Testis (tissue), 3 donors: ENCODE measurements around the gene C1RL. TPM values are rescaled to one million over a fixed set of nuclear protein-coding genes. Genes with fewer than 3 reads are reported as not detected.

Source experiments
- DNase-seq: peaks from one replicate; pipeline ENCODE4 v3.0.0-alpha.2; 2019
- H3K27ac ChIP-seq, 2 donors: fragments of 200-600 bp; sonication (generic); one replicate each; pipeline ENCODE4 v1.5.1; 2019
- H3K27me3 ChIP-seq: fragments of 200-600 bp; sonication (generic); one replicate; pipeline ENCODE4 v1.5.1; 2019
- H3K36me3 ChIP-seq: fragments of 200-600 bp; sonication (generic); one replicate; pipeline ENCODE4 v1.5.1; 2017; ENCODE audit warnings: low read depth; ENCODE audit errors: missing control alignments
- H3K4me1 ChIP-seq: fragments of 200-600 bp; sonication (generic); one replicate; pipeline ENCODE4 v1.5.1; 2019
- H3K4me3 ChIP-seq, 2 donors: fragments of 200-600 bp; sonication (generic); one replicate each; pipeline ENCODE4 v1.5.1; 2017 to 2019
- H3K9me3 ChIP-seq: fragments of 200-600 bp; sonication (generic); one replicate; pipeline ENCODE4 v1.5.1; 2017
- CTCF ChIP-seq, 3 experiments: fragments of 450-650 bp in 2 of 3; fragments of 200-600 bp in 1 of 3; sonication (generic) in 1 of 3; IDR thresholded peaks; one replicate each; pipeline ENCODE4 v1.5.1; 2016 to 2019; ENCODE audit warnings: antibody characterized with exemption in 3 of 3, mild to moderate bottlenecking in 2 of 3, moderate library complexity in 1 of 3
- POLR2A ChIP-seq: fragments of 450-650 bp; IDR thresholded peaks from one replicate; pipeline ENCODE4 v1.6.1; 2017; ENCODE audit warnings: antibody characterized with exemption, mild to moderate bottlenecking, moderate library complexity
- WGBS, 2 donors: methylation state at CpG; one replicate each; pipeline ENCODE4 v1.1.5; 2018; 5-methylcytosine and 5-hydroxymethylcytosine counted together
- intact Hi-C: fragments of 100-400 bp; cut with DNase I; formaldehyde crosslinking; loops from one replicate; pipeline ENCODE4 v1.15.1; 2023; ENCODE audit warnings: low total_unique reads
- polyA plus RNA-seq: library from polyadenylated mRNA; stranded (reverse); fragments of 350-450 nt; fragmentation: Illumina TruSeq; extraction: RNeasy Lipid Tissue Mini Kit (QIAGEN cat#74804); gene quantifications from one replicate; pipeline ENCODE4 v1.2.3, GENCODE V29; 2014; ENCODE audit warnings: low read depth, low replicate concordance; ENCODE audit not compliant: insufficient read depth
- total RNA-seq, 2 donors: library from RNA; depleted of rRNA; stranded (reverse); fragments of >200 nt; gene quantifications; one replicate each; pipeline ENCODE4 v1.2.3, GENCODE V29; 2016

Gene C1RL
- total and polyA plus RNA-seq, 3 donors from 2014 or later, result 19.8 to 31.8 (median 23.9) TPM

- no peak for TF ChIP-seq CTCF (IDR thresholded peaks at IDR 0.05)
- no peak for TF ChIP-seq POLR2A
- intact Hi-C loops, result loop anchor here (5.0 kb wide), 1 partner anchor 44 kb away; the partner anchor contains the start of gene C1S
- Histone ChIP-seq H3K4me3 (no peak overlapping the region), H3K9me3 (no peaks in the 10 kb centered on the region), H3K36me3 (no peaks in the 10 kb centered on the region), H3K4me1 (peaks cover 16% of the 10 kb centered on the region), H3K27me3 (no peaks in the 10 kb centered on the region), H3K27ac (no peak overlapping the region)
- 83 to 88% methylated on average over 1 of the region's 1 CpG for WGBS, 2 donors
- no peak for DNase-seq
Observed at GRCh38 chr12:7106082-7106481, 2.9 kb downstream of the C1RL start.

GRCh38 chr12:7103837-7104584, 5.0 kb downstream of the C1RL start:
- H3K27me3 ChIP-seq, result no peaks in the 10 kb centered on the region
- no peaks in the 10 kb centered on the region for H3K9me3 ChIP-seq
- WGBS, 2 donors, result 84 to 86% methylated on average over 14 of the region's 14 CpGs
- no peak overlapping the region for H3K27ac ChIP-seq
- no peak for DNase-seq
- intact Hi-C loops, result no loop called here
- TF ChIP-seq CTCF (IDR thresholded peaks at IDR 0.05), result no peak
- no peak for TF ChIP-seq POLR2A
- no peaks in the 10 kb centered on the region for H3K36me3 ChIP-seq
- H3K4me1 ChIP-seq, result peaks cover 7% of the 10 kb centered on the region
- H3K4me3 ChIP-seq, result no peak overlapping the region

GRCh38 chr12:7102582-7102981, 6.4 kb downstream of the C1RL start:
- 81 to 89% methylated on average over 3 of the region's 3 CpGs for WGBS, 2 donors
- peak; percentile 9 for DNase-seq
- no peak overlapping the region for H3K4me3 ChIP-seq
- intact Hi-C loops, result no loop called here
- TF ChIP-seq POLR2A (no peak), CTCF (IDR thresholded peaks at IDR 0.05) (no peak)
- H3K9me3 ChIP-seq, result no peaks in the 10 kb centered on the region
- no peaks in the 10 kb centered on the region for H3K36me3 ChIP-seq
- peaks cover 3% of the 10 kb centered on the region for H3K4me1 ChIP-seq
- H3K27me3 ChIP-seq, result no peaks in the 10 kb centered on the region
- H3K27ac ChIP-seq, result peak overlapping the region in 1 of 2 donors; percentile 48

GRCh38 chr12:7101694-7102131, 7.3 kb downstream of the C1RL start:
- Histone ChIP-seq H3K9me3 (no peaks in the 10 kb centered on the region), H3K4me1 (peaks cover 1% of the 10 kb centered on the region), H3K4me3 (no peak overlapping the region), H3K27ac (peak overlapping the region in 1 of 2 donors; percentile 48), H3K27me3 (no peaks in the 10 kb centered on the region), H3K36me3 (no peaks in the 10 kb centered on the region)
- DNase-seq, result no peak
- intact Hi-C loops, result no loop called here
- TF ChIP-seq CTCF (IDR thresholded peaks at IDR 0.05) (no peak), POLR2A (no peak)
- 66 to 67% methylated on average over 6 to 10 of the region's 10 CpGs for WGBS, 2 donors
